ENCODE data around the gene MAGI2.

MAGI2 gene

DNA sequence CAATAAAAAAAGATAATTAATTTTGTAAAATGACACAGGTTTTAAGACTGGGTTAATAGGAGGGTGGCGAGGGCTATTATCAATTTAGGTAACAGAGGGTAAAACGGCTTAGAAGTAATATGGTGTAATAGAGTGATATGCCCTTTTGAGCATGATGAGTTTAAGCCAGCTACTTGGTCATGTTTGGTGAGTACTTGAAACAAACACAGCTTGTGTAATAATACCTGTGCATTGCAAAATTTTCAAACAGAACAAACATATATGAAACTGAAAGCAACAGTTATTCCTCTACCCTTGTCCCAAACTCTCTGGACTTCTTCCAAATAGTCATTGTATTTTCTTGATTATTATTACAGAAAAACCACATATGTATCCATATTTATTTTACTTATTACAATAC is 241.7 kb downstream of the MAGI2 start:
- no peak overlapping the region for H3K4me3 ChIP-seq (ENCODE audit: low read length)
- TF ChIP-seq, protein P1, sequence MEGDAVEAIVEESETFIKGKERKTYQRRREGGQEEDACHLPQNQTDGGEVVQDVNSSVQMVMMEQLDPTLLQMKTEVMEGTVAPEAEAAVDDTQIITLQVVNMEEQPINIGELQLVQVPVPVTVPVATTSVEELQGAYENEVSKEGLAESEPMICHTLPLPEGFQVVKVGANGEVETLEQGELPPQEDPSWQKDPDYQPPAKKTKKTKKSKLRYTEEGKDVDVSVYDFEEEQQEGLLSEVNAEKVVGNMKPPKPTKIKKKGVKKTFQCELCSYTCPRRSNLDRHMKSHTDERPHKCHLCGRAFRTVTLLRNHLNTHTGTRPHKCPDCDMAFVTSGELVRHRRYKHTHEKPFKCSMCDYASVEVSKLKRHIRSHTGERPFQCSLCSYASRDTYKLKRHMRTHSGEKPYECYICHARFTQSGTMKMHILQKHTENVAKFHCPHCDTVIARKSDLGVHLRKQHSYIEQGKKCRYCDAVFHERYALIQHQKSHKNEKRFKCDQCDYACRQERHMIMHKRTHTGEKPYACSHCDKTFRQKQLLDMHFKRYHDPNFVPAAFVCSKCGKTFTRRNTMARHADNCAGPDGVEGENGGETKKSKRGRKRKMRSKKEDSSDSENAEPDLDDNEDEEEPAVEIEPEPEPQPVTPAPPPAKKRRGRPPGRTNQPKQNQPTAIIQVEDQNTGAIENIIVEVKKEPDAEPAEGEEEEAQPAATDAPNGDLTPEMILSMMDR (conservative IDR thresholded peaks at IDR 0.05; ENCODE audit: low read length) = no peak
- DNase-seq (ENCODE audit: low read depth) = no peak

DNA sequence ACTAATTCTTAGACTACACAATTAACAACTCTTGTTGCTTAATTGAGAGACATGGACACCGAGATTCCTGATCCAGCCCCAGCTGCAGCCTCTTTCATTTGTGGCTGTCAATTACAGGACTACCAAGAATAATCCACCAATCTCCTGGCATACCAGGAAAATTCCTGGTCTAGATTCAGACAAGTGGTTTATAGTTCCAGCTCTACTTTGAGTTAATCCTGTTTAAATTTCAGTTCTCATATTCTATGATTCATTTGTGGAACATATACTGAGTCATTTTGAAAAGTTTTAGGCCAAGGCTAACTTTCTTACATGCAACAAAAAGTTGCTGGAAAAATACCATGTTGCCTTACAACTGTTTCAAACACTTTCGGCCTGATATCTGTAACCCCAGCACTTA is 253.5 kb downstream of the MAGI2 start:
- peak; percentile 28 for DNase-seq (ENCODE audit: low read depth)
- H3K4me3 ChIP-seq (ENCODE audit: low read length) = no peak overlapping the region
- TF ChIP-seq, protein P1 (conservative IDR thresholded peaks at IDR 0.05; ENCODE audit: low read length) = no peak

DNA sequence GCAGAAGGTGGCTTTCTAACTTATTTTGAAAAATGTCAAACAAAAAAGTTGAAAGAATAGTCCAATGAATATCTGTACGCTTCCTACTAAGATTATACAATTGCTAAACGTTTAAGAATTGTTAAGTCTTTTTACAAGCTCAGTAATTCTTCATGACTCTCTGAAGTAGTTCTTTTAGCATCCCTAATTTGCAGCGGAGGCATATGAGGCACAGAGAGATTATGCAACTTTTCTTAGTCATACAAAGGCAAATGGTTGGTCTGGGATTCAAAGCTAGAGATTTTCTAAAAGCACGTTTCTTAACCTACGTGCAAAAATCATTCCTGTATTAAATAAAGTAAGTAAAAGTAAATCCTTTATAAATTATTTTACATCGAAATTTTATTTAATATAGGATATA is 254.2 kb downstream of the MAGI2 start:
- no peak for DNase-seq (ENCODE audit: low read depth)
- TF ChIP-seq, protein P1 (conservative IDR thresholded peaks at IDR 0.05; ENCODE audit: low read length) = no peak

DNA sequence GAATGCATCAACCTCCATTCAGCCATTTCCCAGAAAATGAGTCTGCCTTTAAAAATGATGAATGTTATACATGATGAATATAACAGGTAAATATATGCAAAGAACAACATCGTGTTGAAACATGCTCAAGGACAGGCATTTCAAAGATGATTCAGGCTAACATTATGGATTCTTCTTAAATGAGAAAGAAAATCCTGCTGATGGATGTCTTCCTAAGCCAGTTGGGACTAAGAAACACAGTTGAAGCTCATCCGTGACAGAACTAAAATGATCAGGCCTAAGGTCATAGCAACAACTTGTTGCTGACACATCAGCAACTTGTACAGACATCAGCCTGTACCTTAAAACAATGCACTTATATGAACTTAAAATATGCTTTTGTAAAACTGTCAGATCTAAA is 267.9 kb downstream of the MAGI2 start:
- TF ChIP-seq, protein P1 (conservative IDR thresholded peaks at IDR 0.05; ENCODE audit: low read length) = no peak
- no peak for DNase-seq (ENCODE audit: low read depth)
- H3K4me3 ChIP-seq (ENCODE audit: low read length) = no peak overlapping the region

More for the DNA sequence above, 254.2 kb downstream of the MAGI2 start:
- H3K4me3 ChIP-seq (ENCODE audit: low read length) = no peak overlapping the region

DNA sequence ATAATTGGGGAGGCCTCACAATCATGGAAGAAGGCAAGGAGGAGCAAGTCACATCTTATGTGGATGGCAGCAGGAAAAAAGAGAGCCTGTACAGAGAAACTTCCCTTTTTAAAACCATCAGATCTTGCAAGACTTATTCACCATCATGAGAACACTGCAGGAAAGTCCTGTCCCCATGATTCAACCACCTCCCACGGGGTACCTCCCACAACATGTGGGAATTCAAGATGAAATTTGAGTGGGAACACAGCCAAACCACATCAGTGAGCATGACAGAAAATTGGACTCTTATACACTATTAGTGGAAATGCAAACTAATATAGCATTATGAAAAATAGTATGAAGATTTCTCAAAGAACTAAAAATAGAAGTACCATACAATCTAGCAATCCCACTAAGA is 271.2 kb downstream of the MAGI2 start:
- peak; percentile 47 for DNase-seq (ENCODE audit: low read depth)

DNA sequence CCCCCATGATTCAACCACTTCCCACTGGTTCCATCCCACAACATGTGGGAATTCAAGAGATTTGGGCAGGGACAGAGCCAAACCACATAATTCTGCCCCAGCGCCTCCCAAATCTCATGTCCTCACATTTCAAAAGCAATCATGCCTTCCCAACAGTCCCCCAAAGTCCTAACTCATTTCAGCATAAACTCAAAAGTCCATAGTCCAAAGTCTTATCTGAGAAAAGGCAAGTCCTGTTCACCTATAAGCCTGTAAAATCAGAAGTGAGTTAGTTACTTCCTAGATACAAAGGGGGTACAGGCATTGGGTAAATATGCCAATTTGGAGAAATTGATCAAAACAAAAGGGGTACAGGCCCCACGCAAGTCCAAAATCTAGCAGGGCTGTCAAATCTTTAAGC is 272.9 kb downstream of the MAGI2 start:
- H3K4me3 ChIP-seq (ENCODE audit: low read length) = no peak overlapping the region
- TF ChIP-seq, protein P1 (conservative IDR thresholded peaks at IDR 0.05; ENCODE audit: low read length) = no peak
- DNase-seq (ENCODE audit: low read depth) = no peak

More for the DNA sequence above, 271.2 kb downstream of the MAGI2 start:
- TF ChIP-seq, protein P1 (conservative IDR thresholded peaks at IDR 0.05; ENCODE audit: low read length) = no peak
- H3K4me3 ChIP-seq (ENCODE audit: low read length) = no peak overlapping the region

DNA sequence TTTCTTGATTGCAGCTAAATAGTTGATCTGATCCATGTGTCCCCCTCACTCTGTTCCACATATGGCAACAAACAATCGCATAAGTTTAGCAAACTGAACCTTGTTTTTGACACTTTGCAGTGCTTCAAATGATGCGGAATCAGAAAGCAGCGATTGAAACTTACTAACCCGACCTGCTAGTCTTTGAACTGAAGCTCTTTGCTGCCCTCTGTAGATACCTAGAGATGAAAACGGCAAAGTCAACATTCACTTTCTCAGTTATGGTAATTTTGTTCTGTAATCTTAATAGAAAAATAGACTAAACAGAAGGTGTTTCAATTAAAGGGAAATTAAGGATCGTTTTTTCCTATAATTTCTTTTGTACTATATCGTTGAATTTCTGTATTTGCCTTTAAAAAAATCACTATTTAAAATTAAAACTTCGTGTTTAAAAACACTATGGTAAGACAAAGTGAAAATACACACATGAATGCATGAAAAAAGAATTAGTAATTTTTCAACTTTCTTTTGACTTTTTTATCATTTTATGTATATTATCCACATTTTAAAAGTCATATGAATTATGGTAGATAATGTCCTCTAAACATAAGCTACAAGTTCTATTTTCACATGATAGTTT is 276.5 kb downstream of the MAGI2 start:
- H3K4me3 ChIP-seq (ENCODE audit: low read length) = no peak overlapping the region
- TF ChIP-seq, protein P1 (conservative IDR thresholded peaks at IDR 0.05; ENCODE audit: low read length) = peak; percentile 85
- peak; percentile 55 for DNase-seq (ENCODE audit: low read depth)
